Suprapubic skin (tissue), 4 donors: Measurements from ENCODE around the gene NOL12. TPM values are rescaled to one million over a fixed set of nuclear protein-coding genes. Genes with fewer than 3 reads are reported as not detected.

Source experiments
- DNase-seq, 2 donors: peaks; one replicate each; pipeline ENCODE4 v3.0.0-alpha.2; 2019; ENCODE audit warnings: low spot score in 2 of 2
- H3K27ac ChIP-seq: fragments of 200-600 bp; sonication (generic); one replicate; pipeline ENCODE4 v1.5.1; 2019
- H3K27me3 ChIP-seq: fragments of 200-600 bp; sonication (generic); one replicate; pipeline ENCODE4 v1.5.1; 2019
- H3K36me3 ChIP-seq: fragments of 200-600 bp; sonication (generic); one replicate; pipeline ENCODE4 v1.5.1; 2019
- H3K4me1 ChIP-seq: fragments of 200-600 bp; sonication (generic); one replicate; pipeline ENCODE4 v1.5.1; 2019
- H3K4me3 ChIP-seq: fragments of 200-600 bp; sonication (generic); one replicate; pipeline ENCODE4 v1.5.1; 2019; ENCODE audit warnings: mild to moderate bottlenecking
- H3K9me3 ChIP-seq: fragments of 200-600 bp; sonication (generic); one replicate; pipeline ENCODE4 v1.5.1; 2019
- CTCF ChIP-seq, 2 donors: fragments of 200-600 bp in 1 of 2; fragments of 450-650 bp in 1 of 2; sonication (generic) in 1 of 2; IDR thresholded peaks; one replicate each; pipeline ENCODE4 v1.5.1; 2016 to 2019; ENCODE audit warnings: antibody characterized with exemption in 2 of 2, mild to moderate bottlenecking in 1 of 2, moderate library complexity in 1 of 2
- EP300 ChIP-seq: sonication (generic); formaldehyde crosslinking; IDR thresholded peaks from one replicate; pipeline ENCODE4 v1.6.1; 2017; ENCODE audit warnings: antibody characterized with exemption
- POLR2A ChIP-seq, 2 donors: fragments of 450-650 bp; IDR thresholded peaks; one replicate each; pipeline ENCODE4 v1.6.1; 2017; ENCODE audit warnings: antibody characterized with exemption in 2 of 2, mild to moderate bottlenecking in 2 of 2, moderate library complexity in 2 of 2
- POLR2AphosphoS5 ChIP-seq, 3 donors: sonication (generic); formaldehyde crosslinking; IDR thresholded peaks; one replicate each; pipeline ENCODE4 v1.6.1; 2017; ENCODE audit warnings: antibody characterized with exemption in 3 of 3
- WGBS: methylation state at CpG from one replicate; pipeline ENCODE4 v1.1.5; 2018; 5-methylcytosine and 5-hydroxymethylcytosine counted together
- total RNA-seq, 4 donors: library from RNA; depleted of rRNA; stranded (reverse); fragments of >200 nt; gene quantifications; one replicate each; pipeline ENCODE4 v1.1.0, GENCODE V29; 2016

Gene NOL12
- total RNA-seq, 4 donors from 2014 or later, result 29.2 to 49.8 (median 40.7) TPM

- Histone ChIP-seq H3K4me1 (peaks cover 36% of the 10 kb centered on the region), H3K9me3 (no peaks in the 10 kb centered on the region), H3K36me3 (peaks cover 8% of the 10 kb centered on the region), H3K27me3 (no peaks in the 10 kb centered on the region), H3K4me3 (no peak overlapping the region), H3K27ac (peak overlapping the region; percentile 67)
- WGBS, result 49% methylated on average over 12 of the region's 12 CpGs
- TF ChIP-seq POLR2AphosphoS5 (IDR thresholded peaks at IDR 0.05), result no peak
- TF ChIP-seq EP300, result no peak
- peak in 1 of 2 donors; percentile 11 for TF ChIP-seq CTCF (IDR thresholded peaks at IDR 0.05)
- no peak for DNase-seq
These were observed 24.8 kb upstream of the NOL12 start for GRCh38 chr22:37661160-37661924.

- no peaks in the 10 kb centered on the region for H3K9me3 ChIP-seq
- H3K27me3 ChIP-seq, result no peaks in the 10 kb centered on the region
- H3K27ac ChIP-seq, result peak overlapping the region; percentile 35
- no peak overlapping the region for H3K4me3 ChIP-seq
- no peak for DNase-seq
- peaks cover 36% of the 10 kb centered on the region for H3K4me1 ChIP-seq
- peaks cover 8% of the 10 kb centered on the region for H3K36me3 ChIP-seq
- TF ChIP-seq POLR2AphosphoS5 (IDR thresholded peaks at IDR 0.05) (no peak), POLR2A (IDR thresholded peaks at IDR 0.05) (no peak)
- 75% methylated on average over 5 of the region's 5 CpGs for WGBS
These were observed 24.1 kb upstream of the NOL12 start for GRCh38 chr22:37662039-37662438.

GRCh38 chr22:37663521-37664140, 22.5 kb upstream of the NOL12 start:
- TF ChIP-seq POLR2AphosphoS5 (IDR thresholded peaks at IDR 0.05) (no peak), EP300 (no peak), CTCF (IDR thresholded peaks at IDR 0.05) (no peak), POLR2A (IDR thresholded peaks at IDR 0.05) (no peak)
- Histone ChIP-seq H3K27ac (no peak overlapping the region), H3K36me3 (peaks cover 8% of the 10 kb centered on the region), H3K9me3 (no peaks in the 10 kb centered on the region), H3K4me3 (no peak overlapping the region), H3K27me3 (no peaks in the 10 kb centered on the region), H3K4me1 (peaks cover 28% of the 10 kb centered on the region)
- 79% methylated on average over 16 of the region's 16 CpGs for WGBS
- no peak for DNase-seq

GRCh38 chr22:37664249-37665101, 21.7 kb upstream of the NOL12 start:
- Histone ChIP-seq H3K36me3 (peaks cover 8% of the 10 kb centered on the region), H3K27me3 (no peaks in the 10 kb centered on the region), H3K27ac (peak overlapping the region; percentile 39), H3K9me3 (no peaks in the 10 kb centered on the region), H3K4me1 (peaks cover 21% of the 10 kb centered on the region), H3K4me3 (no peak overlapping the region)
- DNase-seq, result no peak
- 70% methylated on average over 16 of the region's 16 CpGs for WGBS
- TF ChIP-seq POLR2A (IDR thresholded peaks at IDR 0.05) (no peak), POLR2AphosphoS5 (IDR thresholded peaks at IDR 0.05) (no peak), CTCF (IDR thresholded peaks at IDR 0.05) (no peak), EP300 (no peak)

GRCh38 chr22:37665487-37665886, 20.7 kb upstream of the NOL12 start:
- no peak for DNase-seq
- H3K27ac ChIP-seq, result no peak overlapping the region
- TF ChIP-seq POLR2A (IDR thresholded peaks at IDR 0.05) (no peak), POLR2AphosphoS5 (IDR thresholded peaks at IDR 0.05) (no peak), EP300 (no peak), CTCF (IDR thresholded peaks at IDR 0.05) (no peak)
- no peaks in the 10 kb centered on the region for H3K27me3 ChIP-seq
- H3K36me3 ChIP-seq, result peaks cover 8% of the 10 kb centered on the region
- WGBS, result 98% methylated on average over 17 of the region's 24 CpGs
- H3K9me3 ChIP-seq, result no peaks in the 10 kb centered on the region
- H3K4me3 ChIP-seq, result no peak overlapping the region
- peaks cover 11% of the 10 kb centered on the region for H3K4me1 ChIP-seq
